CD4-positive, alpha-beta T cell (primary cell): ENCODE data around the gene RBBP4. TPM values are rescaled to one million over a fixed set of nuclear protein-coding genes. Genes with fewer than 3 reads are reported as not detected.

ENCODE experiments used
- ATAC-seq: fragments of 200-7000 bp; cut with Tn5 transposase; one replicate; pipeline ENCODE4 v1.10.0; 2022; ENCODE audit warnings: mild to moderate bottlenecking; ENCODE audit not compliant: poor library complexity
- CTCF ChIA-PET: fragments of 350-600 bp; sonication (Branson Sonifier 250); formaldehyde crosslinking; loops from one replicate; lab custom pipeline; 2021; ENCODE audit warnings: antibody characterized with exemption, inconsistent platforms; lab: Charles Lee
- POLR2A ChIA-PET: fragments of 350-600 bp; sonication (Branson Sonifier 250); formaldehyde crosslinking; loops from one replicate; lab custom pipeline; 2021; ENCODE audit warnings: antibody characterized with exemption, inconsistent platforms; lab: Charles Lee
- DNase-seq, 14 experiments: peaks; one replicate each; pipeline ENCODE4 v3.0.0-alpha.2; 2013 to 2020; ENCODE audit warnings: mixed read lengths in 2 of 14
- H3K27ac ChIP-seq, 2 donors: one replicate each; pipeline versions ENCODE4 v1.5.1 to v1.7.0; 2013; ENCODE audit warnings: low read length in 2 of 2, low read depth in 1 of 2, mild to moderate bottlenecking in 1 of 2
- H3K27me3 ChIP-seq, 2 experiments: 1 replicate in 1 of 2; 2 replicates in 1 of 2; pipeline versions ENCODE4 v1.6.1 to v1.7.0; 2013; ENCODE audit warnings: low read length in 2 of 2, control low read depth in 1 of 2, mild to moderate bottlenecking in 1 of 2, moderate library complexity in 1 of 2; ENCODE audit not compliant: insufficient read depth in 2 of 2, control insufficient read depth in 1 of 2
- H3K36me3 ChIP-seq: one replicate; pipeline ENCODE4 v1.6.1; 2013; ENCODE audit warnings: low read length, control low read depth; ENCODE audit not compliant: insufficient read depth
- H3K4me1 ChIP-seq: one replicate; pipeline ENCODE4 v1.6.1; 2013; ENCODE audit warnings: low read length, control low read depth; ENCODE audit not compliant: insufficient read depth
- H3K4me3 ChIP-seq: one replicate; pipeline ENCODE4 v1.5.1; 2013; ENCODE audit warnings: mild to moderate bottlenecking, low read length, moderate library complexity
- H3K9me3 ChIP-seq, 2 experiments: 1 replicate in 1 of 2; 2 replicates in 1 of 2; pipeline versions ENCODE4 v1.6.1 to v1.7.0; 2013; ENCODE audit warnings: low read length in 2 of 2, mild to moderate bottlenecking in 2 of 2, control low read depth in 1 of 2, moderate library complexity in 1 of 2; ENCODE audit not compliant: control insufficient read depth in 1 of 2, insufficient read depth in 1 of 2
- H3K27ac Mint-ChIP-seq: one replicate; pipeline ENCODE4 v1.8.0; 2020; ENCODE audit warnings: mixed read lengths
- H3K27me3 Mint-ChIP-seq: one replicate; pipeline ENCODE4 v1.8.0; 2021; ENCODE audit warnings: mixed read lengths
- H3K36me3 Mint-ChIP-seq: one replicate; pipeline ENCODE4 v1.8.0; 2021; ENCODE audit warnings: low read depth, mixed read lengths
- H3K4me1 Mint-ChIP-seq: one replicate; pipeline ENCODE4 v1.8.0; 2021; ENCODE audit warnings: low read depth, mixed read lengths
- H3K4me3 Mint-ChIP-seq: one replicate; pipeline ENCODE4 v1.8.0; 2020; ENCODE audit warnings: mild to moderate bottlenecking, mixed read lengths
- H3K9me3 Mint-ChIP-seq: one replicate; pipeline ENCODE4 v1.8.0; 2020; ENCODE audit warnings: mixed read lengths
- CTCF ChIP-seq: fragments of 200-600 bp; IDR thresholded peaks from one replicate; pipeline ENCODE4 v1.8.0; 2022; ENCODE audit warnings: antibody characterized with exemption, mild to moderate bottlenecking
- intact Hi-C, 2 experiments: fragments of 100-400 bp; cut with DNase I in 1 of 2; cut with micrococcal nuclease in 1 of 2; formaldehyde crosslinking; loops; one replicate each; pipeline versions ENCODE4 v1.15.1 to v1.9.0; 2023 to 2025; cut with DNase I, micrococcal nuclease
- total RNA-seq, 174 experiments: library from RNA in 2 of 174; stranded (reverse) in 2 of 174; gene quantifications; one replicate each; pipeline ENCODE4 v1.2.3 and lab custom pipeline; 2021 to 2026

Gene RBBP4
- total RNA-seq, 2 experiments from 2014 or later, result 108 to 117 TPM

- intact Hi-C loops, result loop anchor here in 1 of 2 experiments (10.0 kb wide), 1 partner anchor 830 kb away; the partner anchor contains the start of gene ZSCAN20
- Histone ChIP-seq H3K4me3 (no peak overlapping the region), H3K4me1 (peaks cover 17% of the 10 kb centered on the region), H3K27ac (no peak overlapping the region), H3K9me3 (no peaks in the 10 kb centered on the region), H3K36me3 (peaks cover 7% of the 10 kb centered on the region), H3K27me3 (no peaks in the 10 kb centered on the region)
- H3K4me1 Mint-ChIP-seq, result peaks cover 29% of the 10 kb centered on the region
- no peak for TF ChIP-seq CTCF
- ChIA-PET CTCF (no interaction called here), POLR2A (no interaction called here)
- H3K9me3 Mint-ChIP-seq, result no peaks in the 10 kb centered on the region
- H3K27me3 Mint-ChIP-seq, result no peaks in the 10 kb centered on the region
- ATAC-seq (no peak), DNase-seq (no peak)
- H3K27ac Mint-ChIP-seq, result no peak overlapping the region
- no peak overlapping the region for H3K4me3 Mint-ChIP-seq
- peaks cover 27% of the 10 kb centered on the region for H3K36me3 Mint-ChIP-seq
Observed at GRCh38 chr1:32644426-32644825, 6.6 kb upstream of the RBBP4 start.

DNA sequence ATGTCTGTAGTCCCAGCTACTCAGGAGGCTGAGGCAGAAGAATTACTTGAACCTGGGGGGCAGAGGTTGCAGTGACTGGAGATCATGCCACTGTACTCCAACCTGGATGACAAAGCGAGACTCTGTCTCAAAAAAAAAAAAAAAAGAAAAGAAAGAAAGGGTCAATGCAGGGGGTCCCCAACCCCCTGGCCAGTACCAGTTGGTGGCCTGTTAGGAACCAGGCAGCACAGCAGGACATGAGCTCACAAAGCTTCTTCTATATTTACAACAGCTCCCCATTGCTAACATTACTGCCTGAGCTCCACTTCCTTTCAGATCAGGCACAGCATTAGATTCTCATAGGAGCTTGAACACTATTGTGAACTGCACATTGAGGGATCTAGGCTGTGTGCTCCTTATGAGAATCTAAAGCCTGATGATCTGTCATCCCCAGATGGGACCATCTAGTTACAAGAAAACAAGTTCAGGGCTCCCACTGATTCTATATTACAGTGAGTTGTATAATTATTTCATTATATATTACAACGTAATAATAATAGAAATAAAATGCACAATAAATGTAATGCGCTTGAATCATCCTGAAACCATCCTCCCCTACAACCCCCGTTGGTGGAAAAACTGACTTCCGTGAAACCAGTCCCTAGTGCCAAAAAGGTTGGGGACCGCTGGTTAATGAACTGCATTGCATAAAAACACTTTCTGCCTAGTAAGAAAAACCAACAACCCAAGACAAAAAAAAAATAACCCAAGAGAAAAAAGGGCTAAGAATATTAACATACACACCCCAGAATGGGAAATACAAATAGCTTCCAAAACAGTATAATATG is 3.5 kb upstream of the RBBP4 start:
- peaks cover 39% of the 10 kb centered on the region for H3K4me1 ChIP-seq
- no peaks in the 10 kb centered on the region for H3K9me3 ChIP-seq
- H3K4me1 Mint-ChIP-seq, result peaks cover 48% of the 10 kb centered on the region
- no peaks in the 10 kb centered on the region for H3K27me3 Mint-ChIP-seq
- H3K36me3 Mint-ChIP-seq, result peaks cover 44% of the 10 kb centered on the region
- no peaks in the 10 kb centered on the region for H3K9me3 Mint-ChIP-seq
- H3K4me3 ChIP-seq, result no peak overlapping the region
- TF ChIP-seq CTCF, result no peak
- H3K4me3 Mint-ChIP-seq, result peak overlapping the region; percentile 90
- peaks cover 13% of the 10 kb centered on the region for H3K36me3 ChIP-seq
- H3K27me3 ChIP-seq, result no peaks in the 10 kb centered on the region
- DNase-seq (no peak), ATAC-seq (no peak)
- H3K27ac Mint-ChIP-seq, result peak overlapping the region; percentile 80
- CTCF ChIA-PET, result interaction anchor here (0.6 kb wide), 1 partner anchor 156 kb away, joined by 3 read pairs; no protein-coding TSS in a partner anchor
- intact Hi-C loops, result loop anchor here in 1 of 2 experiments (10.0 kb wide), 1 partner anchor 827 kb away; the partner anchor contains the start of gene ZSCAN20
- no peak overlapping the region for H3K27ac ChIP-seq
- POLR2A ChIA-PET, result no interaction called here

DNA sequence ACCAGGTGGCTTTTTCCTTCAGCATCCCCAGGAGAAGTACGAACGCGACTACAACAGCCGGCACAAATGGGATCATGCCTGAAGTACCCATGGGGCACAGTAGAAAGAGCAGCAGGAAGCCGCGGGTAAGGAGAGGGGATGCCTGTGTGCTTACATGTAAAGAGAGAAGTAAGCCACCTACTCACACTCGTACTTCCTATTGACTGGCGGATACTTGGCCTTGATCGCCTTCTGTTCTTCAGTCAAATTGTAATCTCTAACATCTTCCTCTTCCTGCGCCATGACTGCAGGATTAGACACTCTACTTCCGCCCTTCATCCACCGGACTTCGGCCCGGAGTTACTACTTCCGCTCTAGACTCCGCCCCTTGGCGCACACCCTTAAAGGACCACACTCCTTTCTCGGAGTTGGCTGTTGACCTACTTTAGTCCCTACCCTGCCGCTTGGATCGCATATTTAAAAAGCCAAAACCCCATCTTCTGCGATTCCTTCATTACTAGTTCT is 708 bp upstream of the RBBP4 start, which contains the start of gene ZBTB8OS:
ZBTB8OS (minus strand) TSS at position 303 of the 504 bp plus-strand sequence; CDS start at position 282, 21 bp downstream.
- H3K4me3 Mint-ChIP-seq, result peak within 1 kb of the TSS; percentile 94
- no peaks in the 10 kb centered on the region for H3K27me3 ChIP-seq
- H3K9me3 Mint-ChIP-seq, result no peaks in the 10 kb centered on the region
- POLR2A ChIA-PET, result interaction anchor here (0.6 to 3.6 kb wide), 33 partner anchors 8 to 1932 kb away, joined by 3 to 24 read pairs (median 4); partner anchors contain the start of genes BSDC1, HDAC1, KHDRBS1 and KPNA6
- H3K27ac Mint-ChIP-seq, result peak within 1 kb of the TSS; percentile 95
- H3K27me3 Mint-ChIP-seq, result no peaks in the 10 kb centered on the region
- no peak for TF ChIP-seq CTCF
- H3K36me3 Mint-ChIP-seq, result peaks cover 60% of the 10 kb centered on the region
- H3K4me3 ChIP-seq, result peak within 1 kb of the TSS; percentile 80
- peaks cover 66% of the 10 kb centered on the region for H3K4me1 Mint-ChIP-seq
- no peaks in the 10 kb centered on the region for H3K9me3 ChIP-seq
- ATAC-seq, result peak; percentile 72
- CTCF ChIA-PET, result no interaction called here
- peak; percentile 79 to 97 (median 84) for DNase-seq
- H3K36me3 ChIP-seq, result peaks cover 34% of the 10 kb centered on the region
- intact Hi-C loops, result loop anchor here in 1 of 2 experiments (2.0 to 10.0 kb wide), 6 partner anchors 167 to 1738 kb away; partner anchors contain the start of genes PEF1, S100PBP, SNRNP40 and TMEM39B
- H3K27ac ChIP-seq, result peak within 1 kb of the TSS; percentile 98 to 99
- peaks cover 59% of the 10 kb centered on the region for H3K4me1 ChIP-seq
